Cardiac fibroblast (primary cell): ENCODE results near the gene LRRC4C.

ENCODE experiments used
- DNase-seq, 2 donors: peaks; one replicate each; pipeline versions ENCODE4 v3.0.0 to v3.0.0-alpha.2; 2010; ENCODE audit warnings: low read depth in 2 of 2
- H3K4me3 ChIP-seq, 2 donors: replicated peaks in 1 of 2; 1 replicate in 1 of 2; 2 replicates in 1 of 2; pipeline ENCODE4 v1.5.1; 2011; ENCODE audit warnings: low read depth in 2 of 2, low read length in 2 of 2, mild to moderate bottlenecking in 2 of 2, moderate library complexity in 1 of 2
- TF ChIP-seq, protein P1 (sequence below): IDR thresholded peaks from one replicate; pipeline ENCODE4 v1.5.1; 2011; ENCODE audit warnings: low read depth, mild to moderate bottlenecking, low read length, inconsistent platforms

Gene LRRC4C

DNA sequence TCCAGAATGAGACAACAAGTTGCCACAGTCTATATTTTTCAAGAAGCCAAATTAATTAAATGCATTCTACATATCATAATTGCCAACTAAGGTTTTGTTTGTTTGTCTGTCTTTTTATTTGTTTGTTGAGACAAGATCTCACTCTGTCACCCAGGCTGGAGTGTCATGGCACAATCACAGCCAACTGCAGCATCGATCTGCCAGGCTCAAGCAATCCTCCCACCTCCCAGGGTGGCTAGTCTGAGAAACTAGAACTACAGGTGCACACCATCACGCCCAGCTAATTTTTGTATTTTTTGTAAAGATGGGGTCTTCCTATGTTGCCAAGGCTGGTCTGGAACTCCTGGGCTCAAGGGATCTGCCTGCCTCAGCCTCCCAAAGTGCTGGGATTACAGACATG lies 140.0 kb downstream of the LRRC4C start:
- DNase-seq: no peak
- TF ChIP-seq, protein P1, sequence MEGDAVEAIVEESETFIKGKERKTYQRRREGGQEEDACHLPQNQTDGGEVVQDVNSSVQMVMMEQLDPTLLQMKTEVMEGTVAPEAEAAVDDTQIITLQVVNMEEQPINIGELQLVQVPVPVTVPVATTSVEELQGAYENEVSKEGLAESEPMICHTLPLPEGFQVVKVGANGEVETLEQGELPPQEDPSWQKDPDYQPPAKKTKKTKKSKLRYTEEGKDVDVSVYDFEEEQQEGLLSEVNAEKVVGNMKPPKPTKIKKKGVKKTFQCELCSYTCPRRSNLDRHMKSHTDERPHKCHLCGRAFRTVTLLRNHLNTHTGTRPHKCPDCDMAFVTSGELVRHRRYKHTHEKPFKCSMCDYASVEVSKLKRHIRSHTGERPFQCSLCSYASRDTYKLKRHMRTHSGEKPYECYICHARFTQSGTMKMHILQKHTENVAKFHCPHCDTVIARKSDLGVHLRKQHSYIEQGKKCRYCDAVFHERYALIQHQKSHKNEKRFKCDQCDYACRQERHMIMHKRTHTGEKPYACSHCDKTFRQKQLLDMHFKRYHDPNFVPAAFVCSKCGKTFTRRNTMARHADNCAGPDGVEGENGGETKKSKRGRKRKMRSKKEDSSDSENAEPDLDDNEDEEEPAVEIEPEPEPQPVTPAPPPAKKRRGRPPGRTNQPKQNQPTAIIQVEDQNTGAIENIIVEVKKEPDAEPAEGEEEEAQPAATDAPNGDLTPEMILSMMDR: no peak
- no peak overlapping the region for H3K4me3 ChIP-seq

DNA sequence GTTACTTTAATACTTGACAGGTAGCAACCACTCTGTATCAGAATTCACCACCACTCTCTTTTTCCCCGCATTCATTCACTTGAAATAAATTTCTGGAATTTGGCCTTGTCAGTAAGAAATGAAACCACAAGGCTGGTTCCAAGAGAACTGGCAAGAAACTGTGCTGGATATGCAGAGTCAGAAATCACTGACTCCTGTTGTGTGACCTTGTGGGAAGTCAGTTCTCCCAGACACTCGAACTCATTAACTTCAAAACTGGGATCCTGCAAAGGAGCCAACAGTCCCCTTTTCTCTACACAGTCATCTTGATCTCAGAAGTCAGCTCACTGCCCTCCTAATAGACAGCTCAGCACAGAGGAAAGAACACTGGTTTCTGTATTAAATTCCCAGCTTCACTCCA lies 142.7 kb downstream of the LRRC4C start:
- TF ChIP-seq, protein P1: no peak
- DNase-seq: no peak
- no peak overlapping the region for H3K4me3 ChIP-seq

DNA sequence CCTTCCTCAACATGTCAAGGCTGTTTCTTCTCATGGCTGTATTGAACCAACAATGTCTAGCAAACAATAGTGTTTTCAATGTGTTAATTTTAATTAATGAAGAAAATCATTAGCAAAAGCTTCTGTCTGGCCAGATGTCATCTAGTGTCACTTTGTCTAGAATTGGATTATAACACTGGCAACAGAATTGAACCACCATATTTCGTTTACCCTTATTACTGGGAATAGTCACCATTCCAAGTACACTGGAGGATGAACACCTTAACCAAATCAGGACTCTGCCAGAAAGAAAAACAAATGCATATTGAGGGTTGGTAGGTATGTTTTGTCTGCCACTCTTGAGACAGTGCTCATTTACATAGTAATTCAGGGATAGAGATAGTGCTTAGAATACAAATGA lies 146.2 kb downstream of the LRRC4C start:
- TF ChIP-seq, protein P1: no peak
- H3K4me3 ChIP-seq: no peak overlapping the region
- DNase-seq: no peak

DNA sequence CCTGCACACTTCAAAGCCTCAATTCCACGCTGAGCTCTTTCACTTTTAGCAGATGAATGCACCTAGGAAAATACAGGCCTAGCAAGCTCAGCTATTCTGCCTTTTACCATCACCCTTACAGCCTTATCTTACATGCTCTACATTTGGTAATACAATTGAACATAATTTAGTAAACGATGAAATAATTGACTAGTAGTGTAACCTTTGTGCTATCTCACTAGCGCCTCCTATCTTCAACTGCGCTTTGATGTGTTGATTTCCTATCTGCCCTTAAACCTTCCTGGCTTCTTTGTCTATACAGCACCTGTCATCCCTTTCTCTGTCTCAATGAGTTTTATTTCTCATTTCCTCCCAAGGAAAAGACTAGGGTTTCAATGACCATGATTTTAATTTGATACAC lies 149.7 kb downstream of the LRRC4C start:
- no peak for DNase-seq
- TF ChIP-seq, protein P1: no peak
- no peak overlapping the region for H3K4me3 ChIP-seq

DNA sequence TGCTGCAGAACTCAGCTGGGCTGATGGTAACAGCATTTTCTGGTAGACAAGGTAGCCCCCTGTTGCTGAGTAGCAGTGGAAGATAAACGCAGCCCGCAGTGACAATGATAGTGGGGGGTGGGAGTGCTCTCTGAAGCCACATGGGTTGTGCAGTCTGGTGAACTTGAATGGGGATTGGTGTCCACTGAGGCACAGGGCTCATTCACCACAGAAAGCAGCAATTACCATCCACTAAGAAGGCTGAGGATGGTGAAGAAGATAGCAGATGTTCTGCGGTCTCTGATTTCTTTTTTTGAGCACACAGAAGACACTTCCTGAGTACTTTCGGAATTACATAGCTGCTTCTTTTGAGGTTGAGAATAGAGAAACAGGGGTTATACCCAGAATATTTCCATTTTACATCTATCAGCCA lies 150.3 kb downstream of the LRRC4C start:
- TF ChIP-seq, protein P1: no peak
- DNase-seq: no peak
- no peak overlapping the region for H3K4me3 ChIP-seq

DNA sequence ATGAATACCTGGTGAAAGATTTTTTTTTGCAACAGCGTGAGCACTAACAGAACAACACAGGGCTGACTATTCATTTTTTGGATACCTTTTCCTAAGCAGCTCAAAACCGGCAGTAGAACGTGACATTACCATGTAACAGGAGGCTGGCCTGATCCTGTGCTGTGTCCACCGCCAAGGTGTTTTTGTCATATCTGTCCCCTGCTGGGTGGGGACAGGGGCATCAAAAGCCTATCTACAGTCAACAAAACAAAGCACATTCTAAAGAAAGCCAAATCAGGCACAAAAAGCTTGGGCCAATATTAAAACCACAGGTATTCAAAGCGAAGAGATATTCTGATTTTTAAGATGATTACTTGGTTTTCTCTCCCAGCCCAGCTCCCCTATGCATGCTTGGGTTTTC lies 151.2 kb downstream of the LRRC4C start:
- no peak overlapping the region for H3K4me3 ChIP-seq
- TF ChIP-seq, protein P1: no peak
- no peak for DNase-seq

DNA sequence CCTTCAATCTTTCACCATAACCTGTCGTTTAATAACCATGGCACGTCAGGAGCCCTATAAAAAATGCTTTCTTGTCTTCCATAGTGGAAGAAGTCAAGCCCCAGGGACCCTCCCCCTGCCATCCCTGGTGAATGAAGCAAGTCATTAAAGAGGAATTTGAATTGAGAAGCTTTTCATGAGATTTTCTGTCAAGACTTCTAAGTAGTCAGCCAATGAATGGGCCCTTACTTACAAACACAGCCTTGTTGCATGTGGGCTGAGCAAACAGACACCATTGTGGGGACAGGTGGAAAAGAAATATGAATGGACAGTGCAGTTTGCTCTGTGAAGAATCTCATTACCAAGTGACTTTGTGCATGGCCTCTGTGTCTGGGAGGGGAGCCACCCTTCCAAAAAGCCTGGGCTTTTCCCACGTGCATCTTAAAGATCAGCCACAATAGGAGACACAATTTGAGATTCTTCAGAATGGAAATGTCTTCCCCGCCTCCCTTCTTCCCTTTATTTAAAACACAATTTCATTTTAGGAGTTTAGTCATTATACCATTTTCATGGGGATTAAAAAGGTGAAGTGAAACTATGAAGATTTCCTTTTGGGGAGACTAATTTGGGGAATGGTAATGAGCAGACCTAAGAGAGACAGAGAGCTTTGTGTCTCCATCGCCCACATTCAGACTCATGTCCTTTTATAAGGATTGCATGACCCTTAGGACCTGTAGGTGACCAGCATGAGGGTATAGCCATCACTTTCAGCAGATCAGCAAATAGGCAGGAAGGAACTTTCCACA lies 152.0 kb downstream of the LRRC4C start:
- no peak overlapping the region for H3K4me3 ChIP-seq
- TF ChIP-seq, protein P1: no peak
- DNase-seq: no peak
